ENCODE measurements around the gene SMAD3. TPM values are rescaled to one million over a fixed set of nuclear protein-coding genes. Genes with fewer than 3 reads are reported as not detected.

Gene SMAD3
- total RNA-seq, 1 experiment from 2014 or later: 54.8 TPM

DNA sequence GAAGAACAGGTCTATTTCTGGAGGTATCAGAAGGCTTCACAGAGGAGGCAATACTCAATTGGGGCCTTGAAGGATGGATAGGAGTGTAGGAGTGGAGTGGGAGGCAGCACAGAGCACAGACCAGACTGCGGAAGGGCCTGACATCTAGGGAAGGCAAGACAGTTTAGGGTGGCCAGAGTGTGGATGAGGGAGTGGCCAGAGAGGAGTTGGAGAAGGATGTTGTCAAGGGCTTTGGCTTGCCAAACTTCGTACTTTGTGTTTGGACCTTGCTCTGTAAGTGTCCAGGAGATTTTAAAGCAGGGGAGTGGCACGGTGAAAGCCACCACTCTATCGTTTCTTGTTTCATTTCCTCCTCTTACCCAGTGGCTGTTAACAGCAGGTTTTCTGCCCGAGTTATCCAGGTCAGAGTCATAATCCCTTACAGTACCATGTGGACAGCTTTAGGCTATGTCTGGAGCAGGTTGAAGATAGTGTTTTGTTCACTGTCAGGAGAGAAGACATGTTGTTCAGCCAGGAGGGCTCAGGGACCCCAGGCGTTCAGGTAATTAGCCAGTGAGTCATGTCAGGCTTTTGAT, 12.3 kb downstream of the SMAD3 start:
- H3K4me3 ChIP-seq (ENCODE audit: low read depth, low read length): no peak overlapping the region
- intact Hi-C loops (cut with micrococcal nuclease; ENCODE audit: unreplicated experiment): no loop called here

GRCh38 chr15:67079361-67079760, 14.0 kb downstream of the SMAD3 start:
- Mint-ChIP-seq H3K9me3 (ENCODE audit: unreplicated experiment) (no peaks in the 10 kb centered on the region), H3K36me3 (ENCODE audit: insufficient read depth, unreplicated experiment) (peaks cover 53% of the 10 kb centered on the region), H3K27ac (ENCODE audit: unreplicated experiment) (no peak overlapping the region), H3K27me3 (ENCODE audit: insufficient read depth, unreplicated experiment) (no peaks in the 10 kb centered on the region), H3K4me3 (ENCODE audit: unreplicated experiment) (no peak overlapping the region), H3K4me1 (ENCODE audit: low read depth, unreplicated experiment) (peaks cover 31% of the 10 kb centered on the region)
- no peaks in the 10 kb centered on the region for H3K9me3 ChIP-seq
- no peaks in the 10 kb centered on the region for H3K27me3 ChIP-seq (replicated peaks; ENCODE audit: control insufficient read depth, insufficient read depth, low read length)
- ChIA-PET CTCF (no interaction called here), POLR2A (no interaction called here)
- no peak for DNase-seq
- H3K36me3 ChIP-seq (ENCODE audit: control insufficient read depth, insufficient read depth, low read length): no peaks in the 10 kb centered on the region
- no TSS peak for BruUV-seq (replicated peaks)
- H3K4me1 ChIP-seq: peaks cover 21% of the 10 kb centered on the region
- intact Hi-C loops (cut with micrococcal nuclease; ENCODE audit: unreplicated experiment): no loop called here
- TF ChIP-seq, protein P1, sequence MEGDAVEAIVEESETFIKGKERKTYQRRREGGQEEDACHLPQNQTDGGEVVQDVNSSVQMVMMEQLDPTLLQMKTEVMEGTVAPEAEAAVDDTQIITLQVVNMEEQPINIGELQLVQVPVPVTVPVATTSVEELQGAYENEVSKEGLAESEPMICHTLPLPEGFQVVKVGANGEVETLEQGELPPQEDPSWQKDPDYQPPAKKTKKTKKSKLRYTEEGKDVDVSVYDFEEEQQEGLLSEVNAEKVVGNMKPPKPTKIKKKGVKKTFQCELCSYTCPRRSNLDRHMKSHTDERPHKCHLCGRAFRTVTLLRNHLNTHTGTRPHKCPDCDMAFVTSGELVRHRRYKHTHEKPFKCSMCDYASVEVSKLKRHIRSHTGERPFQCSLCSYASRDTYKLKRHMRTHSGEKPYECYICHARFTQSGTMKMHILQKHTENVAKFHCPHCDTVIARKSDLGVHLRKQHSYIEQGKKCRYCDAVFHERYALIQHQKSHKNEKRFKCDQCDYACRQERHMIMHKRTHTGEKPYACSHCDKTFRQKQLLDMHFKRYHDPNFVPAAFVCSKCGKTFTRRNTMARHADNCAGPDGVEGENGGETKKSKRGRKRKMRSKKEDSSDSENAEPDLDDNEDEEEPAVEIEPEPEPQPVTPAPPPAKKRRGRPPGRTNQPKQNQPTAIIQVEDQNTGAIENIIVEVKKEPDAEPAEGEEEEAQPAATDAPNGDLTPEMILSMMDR (IDR thresholded peaks at IDR 0.05; ENCODE audit: insufficient read depth in 1 of 2, low read depth in 1 of 2, low read length in 1 of 2, severe bottlenecking in 1 of 2, unreplicated experiment in 1 of 2): no peak
- no peak overlapping the region for H3K4me3 ChIP-seq (ENCODE audit: low read depth, low read length)

More for the DNA sequence above, 12.3 kb downstream of the SMAD3 start:
- no peaks in the 10 kb centered on the region for H3K9me3 Mint-ChIP-seq (ENCODE audit: unreplicated experiment)
- ChIA-PET POLR2A (no interaction called here), CTCF (no interaction called here)
- TF ChIP-seq, protein P1 (IDR thresholded peaks at IDR 0.05; ENCODE audit: insufficient read depth in 1 of 2, low read depth in 1 of 2, low read length in 1 of 2, severe bottlenecking in 1 of 2, unreplicated experiment in 1 of 2): no peak
- peaks cover 23% of the 10 kb centered on the region for H3K4me1 ChIP-seq
- no peaks in the 10 kb centered on the region for H3K27me3 Mint-ChIP-seq (ENCODE audit: insufficient read depth, unreplicated experiment)
- DNase-seq: no peak
- H3K27me3 ChIP-seq (replicated peaks; ENCODE audit: control insufficient read depth, insufficient read depth, low read length): no peaks in the 10 kb centered on the region
- peaks cover 47% of the 10 kb centered on the region for H3K36me3 Mint-ChIP-seq (ENCODE audit: insufficient read depth, unreplicated experiment)
- H3K4me1 Mint-ChIP-seq (ENCODE audit: low read depth, unreplicated experiment): peaks cover 26% of the 10 kb centered on the region
- H3K27ac Mint-ChIP-seq (ENCODE audit: unreplicated experiment): peak overlapping the region; percentile 77
- no TSS peak for BruUV-seq (replicated peaks)
- H3K4me3 Mint-ChIP-seq (ENCODE audit: unreplicated experiment): no peak overlapping the region
- H3K9me3 ChIP-seq: no peaks in the 10 kb centered on the region
- no peaks in the 10 kb centered on the region for H3K36me3 ChIP-seq (ENCODE audit: control insufficient read depth, insufficient read depth, low read length)

GRCh38 chr15:67080118-67080899, 14.9 kb downstream of the SMAD3 start:
- Histone ChIP-seq H3K27me3 (replicated peaks; ENCODE audit: control insufficient read depth, insufficient read depth, low read length) (no peaks in the 10 kb centered on the region), H3K9me3 (no peaks in the 10 kb centered on the region), H3K4me1 (peaks cover 23% of the 10 kb centered on the region), H3K36me3 (ENCODE audit: control insufficient read depth, insufficient read depth, low read length) (no peaks in the 10 kb centered on the region), H3K4me3 (ENCODE audit: low read depth, low read length) (no peak overlapping the region)
- ChIA-PET POLR2A (no interaction called here), CTCF (no interaction called here)
- Mint-ChIP-seq H3K27ac (ENCODE audit: unreplicated experiment) (no peak overlapping the region), H3K9me3 (ENCODE audit: unreplicated experiment) (no peaks in the 10 kb centered on the region), H3K4me3 (ENCODE audit: unreplicated experiment) (no peak overlapping the region), H3K27me3 (ENCODE audit: insufficient read depth, unreplicated experiment) (no peaks in the 10 kb centered on the region), H3K4me1 (ENCODE audit: low read depth, unreplicated experiment) (peaks cover 31% of the 10 kb centered on the region), H3K36me3 (ENCODE audit: insufficient read depth, unreplicated experiment) (peaks cover 53% of the 10 kb centered on the region)
- TF ChIP-seq, protein P1 (IDR thresholded peaks at IDR 0.05; ENCODE audit: insufficient read depth in 1 of 2, low read depth in 1 of 2, low read length in 1 of 2, severe bottlenecking in 1 of 2, unreplicated experiment in 1 of 2): no peak
- no peak for DNase-seq
- BruUV-seq (replicated peaks): no TSS peak
- intact Hi-C loops (cut with micrococcal nuclease; ENCODE audit: unreplicated experiment): no loop called here
